ENCODE results near the gene EARS2. TPM values are rescaled to one million over a fixed set of nuclear protein-coding genes. Genes with fewer than 3 reads are reported as not detected.

Gene EARS2
- total RNA-seq, 1 donor from 2014 or later, result 8.3 TPM

DNA sequence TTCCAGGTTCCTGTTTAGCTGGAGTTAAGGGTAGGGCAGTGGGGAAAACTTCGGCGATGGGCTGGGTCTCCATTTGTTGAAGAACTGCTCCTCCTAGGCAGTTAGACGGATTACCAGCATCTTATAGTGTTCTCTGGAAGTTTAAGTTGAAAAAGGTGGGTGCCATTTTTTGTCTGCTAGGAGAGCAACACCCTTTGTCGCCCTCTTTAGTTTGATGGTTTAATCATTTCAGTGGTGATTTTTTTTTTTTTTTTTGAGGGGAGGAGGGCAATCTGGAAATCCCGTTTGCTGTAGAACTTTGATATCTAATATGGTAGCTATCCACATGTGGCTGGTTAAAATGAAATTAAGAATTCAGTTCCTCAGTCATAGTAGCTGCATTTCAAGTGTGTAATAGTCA is 4.4 kb upstream of the EARS2 start:
- TF ChIP-seq, protein P1, sequence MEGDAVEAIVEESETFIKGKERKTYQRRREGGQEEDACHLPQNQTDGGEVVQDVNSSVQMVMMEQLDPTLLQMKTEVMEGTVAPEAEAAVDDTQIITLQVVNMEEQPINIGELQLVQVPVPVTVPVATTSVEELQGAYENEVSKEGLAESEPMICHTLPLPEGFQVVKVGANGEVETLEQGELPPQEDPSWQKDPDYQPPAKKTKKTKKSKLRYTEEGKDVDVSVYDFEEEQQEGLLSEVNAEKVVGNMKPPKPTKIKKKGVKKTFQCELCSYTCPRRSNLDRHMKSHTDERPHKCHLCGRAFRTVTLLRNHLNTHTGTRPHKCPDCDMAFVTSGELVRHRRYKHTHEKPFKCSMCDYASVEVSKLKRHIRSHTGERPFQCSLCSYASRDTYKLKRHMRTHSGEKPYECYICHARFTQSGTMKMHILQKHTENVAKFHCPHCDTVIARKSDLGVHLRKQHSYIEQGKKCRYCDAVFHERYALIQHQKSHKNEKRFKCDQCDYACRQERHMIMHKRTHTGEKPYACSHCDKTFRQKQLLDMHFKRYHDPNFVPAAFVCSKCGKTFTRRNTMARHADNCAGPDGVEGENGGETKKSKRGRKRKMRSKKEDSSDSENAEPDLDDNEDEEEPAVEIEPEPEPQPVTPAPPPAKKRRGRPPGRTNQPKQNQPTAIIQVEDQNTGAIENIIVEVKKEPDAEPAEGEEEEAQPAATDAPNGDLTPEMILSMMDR (IDR thresholded peaks at IDR 0.05; ENCODE audit: partially characterized antibody, unreplicated experiment), result no peak
- H3K36me3 Mint-ChIP-seq (ENCODE audit: unreplicated experiment), result no peaks in the 10 kb centered on the region
- DNase-seq, result no peak
- H3K27me3 Mint-ChIP-seq (ENCODE audit: unreplicated experiment), result peaks cover 2% of the 10 kb centered on the region
- H3K4me1 Mint-ChIP-seq (ENCODE audit: low read depth, unreplicated experiment), result peaks cover 4% of the 10 kb centered on the region
- H3K9me3 Mint-ChIP-seq (ENCODE audit: unreplicated experiment), result no peaks in the 10 kb centered on the region
- H3K27ac Mint-ChIP-seq (ENCODE audit: unreplicated experiment), result no peak overlapping the region
- no peak overlapping the region for H3K4me3 Mint-ChIP-seq (ENCODE audit: unreplicated experiment)

DNA sequence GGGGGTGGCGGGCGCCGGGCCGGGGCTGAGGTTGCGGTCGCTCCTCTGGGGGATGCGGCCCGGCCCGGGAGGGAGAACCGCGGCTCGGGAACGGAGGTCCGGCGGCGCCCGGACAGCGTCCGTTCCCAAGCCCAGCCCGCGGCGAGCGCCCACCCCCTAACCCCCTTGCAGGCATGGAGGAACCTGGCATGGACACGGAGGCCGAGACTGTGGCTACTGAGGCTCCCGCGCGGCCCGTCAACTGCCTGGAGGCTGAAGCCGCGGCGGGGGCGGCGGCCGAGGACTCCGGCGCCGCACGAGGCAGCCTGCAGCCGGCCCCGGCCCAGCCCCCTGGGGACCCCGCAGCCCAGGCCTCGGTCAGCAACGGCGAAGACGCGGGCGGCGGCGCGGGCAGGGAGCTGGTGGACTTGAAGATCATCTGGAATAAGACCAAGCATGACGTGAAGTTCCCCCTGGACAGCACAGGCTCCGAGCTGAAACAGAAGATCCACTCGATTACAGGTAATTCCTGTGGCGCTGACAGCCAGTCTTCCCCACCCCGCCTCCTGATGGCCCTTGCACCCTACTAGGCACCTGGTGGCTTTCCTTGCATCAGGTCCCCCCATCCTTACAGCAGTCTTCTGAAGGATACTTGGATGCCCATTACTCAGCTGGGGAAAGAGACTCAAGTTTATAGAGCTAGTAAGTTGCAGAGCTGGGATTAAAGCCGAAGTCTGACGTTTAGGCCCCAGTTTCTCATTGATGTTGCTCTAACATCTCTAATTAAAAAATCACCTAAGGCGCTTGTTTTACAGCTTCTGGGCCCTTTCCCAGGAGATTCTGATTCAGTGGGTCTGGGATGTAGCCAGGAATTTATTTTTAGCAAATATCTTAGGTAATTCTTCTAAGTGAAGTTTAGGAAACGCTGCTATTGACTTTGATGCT is 891 bp upstream of the EARS2 start:
- no peaks in the 10 kb centered on the region for H3K36me3 Mint-ChIP-seq (ENCODE audit: unreplicated experiment)
- H3K9me3 Mint-ChIP-seq (ENCODE audit: unreplicated experiment), result no peaks in the 10 kb centered on the region
- H3K4me1 Mint-ChIP-seq (ENCODE audit: low read depth, unreplicated experiment), result peaks cover 4% of the 10 kb centered on the region
- DNase-seq, result peak; percentile 80
- H3K4me3 Mint-ChIP-seq (ENCODE audit: unreplicated experiment), result peak overlapping the region; percentile 90
- peaks cover 2% of the 10 kb centered on the region for H3K27me3 Mint-ChIP-seq (ENCODE audit: unreplicated experiment)
- TF ChIP-seq, protein P1 (IDR thresholded peaks at IDR 0.05; ENCODE audit: partially characterized antibody, unreplicated experiment), result no peak
- peak overlapping the region; percentile 62 for H3K27ac Mint-ChIP-seq (ENCODE audit: unreplicated experiment)

DNA sequence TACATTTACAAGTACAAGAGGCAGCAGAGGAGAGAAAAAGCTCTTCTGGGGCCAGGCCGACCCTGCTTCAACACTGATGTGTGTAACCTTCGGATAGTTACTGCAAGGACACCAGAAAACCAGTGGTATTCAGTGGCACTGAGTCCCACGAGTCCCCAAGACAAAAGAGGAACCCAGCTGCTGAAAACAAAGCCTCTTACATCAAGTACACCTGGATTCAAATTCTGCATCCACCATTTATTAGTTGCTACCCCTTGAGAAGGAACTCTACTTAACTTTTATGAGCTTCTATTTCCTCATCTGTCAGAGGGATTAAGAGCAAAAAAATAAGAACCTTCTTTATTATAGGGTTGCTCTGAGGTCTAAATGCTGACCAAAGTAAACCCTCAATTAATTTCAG is 2.6 kb downstream of the EARS2 start:
- Mint-ChIP-seq H3K27me3 (ENCODE audit: unreplicated experiment) (no peaks in the 10 kb centered on the region), H3K27ac (ENCODE audit: unreplicated experiment) (no peak overlapping the region), H3K4me3 (ENCODE audit: unreplicated experiment) (no peak overlapping the region), H3K9me3 (ENCODE audit: unreplicated experiment) (no peaks in the 10 kb centered on the region), H3K36me3 (ENCODE audit: unreplicated experiment) (no peaks in the 10 kb centered on the region), H3K4me1 (ENCODE audit: low read depth, unreplicated experiment) (peaks cover 4% of the 10 kb centered on the region)
- TF ChIP-seq, protein P1 (IDR thresholded peaks at IDR 0.05; ENCODE audit: partially characterized antibody, unreplicated experiment), result no peak
- DNase-seq, result no peak

DNA sequence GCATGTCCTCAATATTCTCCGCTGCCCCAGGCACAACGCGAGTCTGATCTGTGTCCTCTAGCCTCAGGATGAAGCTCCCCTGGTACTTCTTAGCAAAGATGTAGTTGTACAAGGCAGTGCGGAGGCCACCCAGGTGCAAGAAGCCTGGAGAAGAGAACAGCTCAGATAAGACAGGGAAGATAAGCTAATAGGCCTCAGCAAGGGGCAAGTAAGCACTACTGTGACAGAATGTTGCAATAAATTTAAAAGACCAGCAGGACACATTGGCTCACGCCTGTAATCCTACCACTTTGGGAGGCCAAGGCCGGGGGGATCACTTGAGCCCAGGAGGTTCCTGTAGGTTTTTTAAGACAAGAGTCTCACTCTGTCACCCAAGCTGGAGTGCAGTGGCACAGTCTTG is 5.0 kb downstream of the EARS2 start:
- Mint-ChIP-seq H3K4me1 (ENCODE audit: low read depth, unreplicated experiment) (no peaks in the 10 kb centered on the region), H3K27me3 (ENCODE audit: unreplicated experiment) (no peaks in the 10 kb centered on the region), H3K9me3 (ENCODE audit: unreplicated experiment) (no peaks in the 10 kb centered on the region), H3K4me3 (ENCODE audit: unreplicated experiment) (no peak overlapping the region), H3K27ac (ENCODE audit: unreplicated experiment) (no peak overlapping the region), H3K36me3 (ENCODE audit: unreplicated experiment) (no peaks in the 10 kb centered on the region)
- TF ChIP-seq, protein P1 (IDR thresholded peaks at IDR 0.05; ENCODE audit: partially characterized antibody, unreplicated experiment), result no peak
- no peak for DNase-seq

DNA sequence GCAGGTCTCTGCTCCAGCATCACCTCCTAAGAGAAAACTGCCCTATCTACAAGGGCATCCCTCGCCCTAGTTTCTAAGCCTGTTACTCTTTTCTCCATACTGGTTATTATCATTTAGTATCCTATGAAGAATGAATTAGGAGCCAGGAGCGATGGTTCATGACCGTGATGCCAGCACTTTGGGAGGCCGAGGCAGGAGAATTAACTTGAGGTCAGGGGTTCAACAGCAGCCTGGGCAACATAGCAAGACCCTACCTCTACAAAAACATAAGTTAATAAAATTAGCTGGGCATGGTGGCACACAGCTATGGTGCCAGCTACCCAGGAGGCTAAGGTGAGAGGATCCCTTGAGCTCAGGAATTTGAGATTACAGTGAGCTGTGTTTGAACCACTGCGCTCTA is 7.2 kb downstream of the EARS2 start:
- no peaks in the 10 kb centered on the region for H3K9me3 Mint-ChIP-seq (ENCODE audit: unreplicated experiment)
- H3K4me3 Mint-ChIP-seq (ENCODE audit: unreplicated experiment), result no peak overlapping the region
- no peak for DNase-seq
- TF ChIP-seq, protein P1 (IDR thresholded peaks at IDR 0.05; ENCODE audit: partially characterized antibody, unreplicated experiment), result no peak
- no peak overlapping the region for H3K27ac Mint-ChIP-seq (ENCODE audit: unreplicated experiment)
- H3K36me3 Mint-ChIP-seq (ENCODE audit: unreplicated experiment), result no peaks in the 10 kb centered on the region
- H3K4me1 Mint-ChIP-seq (ENCODE audit: low read depth, unreplicated experiment), result no peaks in the 10 kb centered on the region
- H3K27me3 Mint-ChIP-seq (ENCODE audit: unreplicated experiment), result no peaks in the 10 kb centered on the region

Measured in glutamatergic neuron (in vitro differentiated cells).